ENCODE measurements around the gene MEIOSIN. TPM values are rescaled to one million over a fixed set of nuclear protein-coding genes. Genes with fewer than 3 reads are reported as not detected.

The MEIOSIN gene
- total RNA-seq, 1 donor from 2014 or later: not detected

DNA sequence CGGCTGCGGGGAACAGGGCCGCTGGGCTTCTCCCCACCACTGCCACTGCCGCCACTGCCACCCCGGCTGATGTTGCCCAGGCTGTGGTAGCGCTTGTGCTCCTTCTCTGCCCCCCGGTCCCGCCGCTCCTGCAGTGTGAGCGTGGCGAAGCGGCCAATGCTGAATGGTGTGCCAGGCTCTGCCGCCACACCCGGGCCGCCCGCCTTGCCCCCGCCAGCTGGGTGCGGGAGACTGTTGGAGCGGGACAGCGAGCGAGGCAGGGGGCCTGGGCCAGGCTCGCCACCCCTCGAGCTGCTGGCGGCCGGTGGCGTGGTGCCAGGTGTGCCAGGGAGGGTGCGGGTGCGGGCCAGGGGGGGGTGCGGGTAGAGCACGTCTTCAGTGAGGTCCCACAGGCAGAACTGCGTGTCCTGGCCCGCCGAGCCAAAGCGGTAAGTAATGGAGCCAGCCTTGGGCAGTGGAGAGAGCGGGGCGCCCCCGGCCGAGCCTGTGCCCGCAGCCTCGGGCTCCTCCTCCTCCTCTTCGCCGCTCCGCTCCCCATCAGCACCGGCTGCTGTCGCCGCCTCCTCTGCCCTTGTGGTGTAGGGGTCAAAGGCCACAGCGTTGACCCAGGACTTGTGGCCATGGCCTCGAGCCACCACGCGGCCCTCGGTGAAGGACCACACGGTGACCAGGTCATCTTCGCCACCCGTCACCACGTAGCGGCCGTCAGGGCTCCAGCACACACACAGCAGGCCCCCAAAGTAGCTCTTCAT is 52.7 kb downstream of the MEIOSIN start:
- H3K4me3 Mint-ChIP-seq (ENCODE audit: unreplicated experiment): no peak overlapping the region
- H3K27me3 Mint-ChIP-seq (ENCODE audit: unreplicated experiment): no peaks in the 10 kb centered on the region
- TF ChIP-seq CTCF (IDR thresholded peaks at IDR 0.05): no peak
- H3K27ac Mint-ChIP-seq (ENCODE audit: unreplicated experiment): no peak overlapping the region
- no peak for DNase-seq (ENCODE audit: extremely low spot score, unreplicated experiment)
- peaks cover 31% of the 10 kb centered on the region for H3K4me1 Mint-ChIP-seq (ENCODE audit: unreplicated experiment)
- H3K9me3 Mint-ChIP-seq (ENCODE audit: unreplicated experiment): no peaks in the 10 kb centered on the region
- H3K36me3 Mint-ChIP-seq (ENCODE audit: unreplicated experiment): peaks cover 22% of the 10 kb centered on the region

GRCh38 chr19:45786533-45786894 is 53.3 kb downstream of the MEIOSIN start:
- Mint-ChIP-seq H3K27ac (ENCODE audit: unreplicated experiment) (no peak overlapping the region), H3K9me3 (ENCODE audit: unreplicated experiment) (no peaks in the 10 kb centered on the region), H3K4me1 (ENCODE audit: unreplicated experiment) (peaks cover 33% of the 10 kb centered on the region), H3K36me3 (ENCODE audit: unreplicated experiment) (peaks cover 22% of the 10 kb centered on the region), H3K27me3 (ENCODE audit: unreplicated experiment) (no peaks in the 10 kb centered on the region), H3K4me3 (ENCODE audit: unreplicated experiment) (no peak overlapping the region)
- no peak for DNase-seq (ENCODE audit: extremely low spot score, unreplicated experiment)
- TF ChIP-seq CTCF (IDR thresholded peaks at IDR 0.05): no peak

DNA sequence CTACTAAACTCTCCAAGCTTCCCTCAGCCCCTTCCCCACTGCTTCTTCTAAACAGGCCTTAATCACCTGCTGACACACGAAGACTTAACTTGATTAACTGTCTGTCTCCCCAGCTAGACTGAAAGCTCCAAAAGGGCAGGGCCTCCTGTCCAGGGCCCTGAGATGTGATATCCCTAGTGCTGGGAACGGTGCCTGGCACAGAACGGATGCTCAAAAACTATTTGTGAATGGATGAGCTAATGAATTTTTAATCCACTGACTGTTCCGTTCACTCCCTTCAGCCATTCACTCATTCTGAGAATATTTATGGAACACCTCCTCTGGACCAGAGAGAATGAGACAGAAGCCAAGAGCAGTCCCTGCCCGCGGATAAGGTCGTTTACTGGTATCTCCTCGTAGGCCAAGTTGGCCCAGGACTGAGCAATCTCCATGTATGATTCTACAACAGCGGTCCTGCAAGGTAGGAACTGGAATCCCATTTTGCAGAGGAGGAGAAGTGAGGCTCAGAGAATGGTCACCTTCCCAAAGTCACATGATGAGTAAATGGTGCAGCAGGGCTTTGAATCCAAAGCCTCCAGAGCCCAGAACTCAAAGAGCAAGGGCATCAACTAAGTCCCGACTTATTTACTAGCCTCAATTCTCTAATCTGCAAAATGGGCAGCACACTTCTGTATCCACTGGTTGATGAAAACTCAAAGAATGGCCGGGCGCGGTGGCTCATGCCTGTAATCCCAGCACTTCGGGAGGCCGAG is 56.0 kb downstream of the MEIOSIN start:
- H3K27me3 Mint-ChIP-seq (ENCODE audit: unreplicated experiment): no peaks in the 10 kb centered on the region
- H3K36me3 Mint-ChIP-seq (ENCODE audit: unreplicated experiment): peaks cover 22% of the 10 kb centered on the region
- no peak for TF ChIP-seq CTCF (IDR thresholded peaks at IDR 0.05)
- no peak for DNase-seq (ENCODE audit: extremely low spot score, unreplicated experiment)
- H3K9me3 Mint-ChIP-seq (ENCODE audit: unreplicated experiment): no peaks in the 10 kb centered on the region
- no peak overlapping the region for H3K4me3 Mint-ChIP-seq (ENCODE audit: unreplicated experiment)
- H3K27ac Mint-ChIP-seq (ENCODE audit: unreplicated experiment): no peak overlapping the region
- H3K4me1 Mint-ChIP-seq (ENCODE audit: unreplicated experiment): peaks cover 25% of the 10 kb centered on the region

DNA sequence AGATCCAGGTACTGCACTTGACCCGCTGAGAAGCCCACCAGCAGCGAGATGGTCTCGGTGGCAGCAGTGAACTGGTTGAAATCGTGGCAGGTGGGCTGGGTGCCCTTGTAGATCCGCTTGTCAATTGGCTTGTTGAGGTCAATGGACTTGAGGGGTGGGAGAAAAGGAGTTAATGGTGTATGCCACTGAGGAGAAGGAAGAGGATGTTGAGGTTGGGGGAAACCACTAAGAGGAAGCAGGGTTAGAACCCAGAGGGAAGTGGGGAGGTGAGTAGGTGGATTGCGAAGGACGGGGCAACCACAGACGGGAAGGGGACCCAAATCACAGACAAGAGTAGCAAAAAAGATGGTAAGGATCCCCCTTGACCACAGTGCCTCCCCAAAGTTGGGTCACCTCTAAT is 57.7 kb downstream of the MEIOSIN start:
- DNase-seq (ENCODE audit: extremely low spot score, unreplicated experiment): no peak

More for the DNA sequence above, 57.7 kb downstream of the MEIOSIN start:
- Mint-ChIP-seq H3K27me3 (ENCODE audit: unreplicated experiment) (no peaks in the 10 kb centered on the region), H3K27ac (ENCODE audit: unreplicated experiment) (peak overlapping the region; percentile 50), H3K4me3 (ENCODE audit: unreplicated experiment) (peak overlapping the region; percentile 91), H3K9me3 (ENCODE audit: unreplicated experiment) (no peaks in the 10 kb centered on the region), H3K36me3 (ENCODE audit: unreplicated experiment) (peaks cover 22% of the 10 kb centered on the region), H3K4me1 (ENCODE audit: unreplicated experiment) (peaks cover 20% of the 10 kb centered on the region)
- TF ChIP-seq CTCF (IDR thresholded peaks at IDR 0.05): no peak
